HCT116 (cell line): ENCODE data around the gene ADAMTS16.

ENCODE experiments used
- CBX3 ChIP-seq: IDR thresholded peaks from 2 replicates; pipeline ENCODE4 v1.6.1; 2012; ENCODE audit warnings: low read depth
- CTCF ChIP-seq, 3 experiments: fragments of 200-600 bp in 1 of 3; sonication (generic) in 1 of 3; IDR thresholded peaks in 2 of 3; conservative IDR thresholded peaks in 1 of 3; 2 replicates each; pipeline ENCODE4 v1.5.1; 2012 to 2017; ENCODE audit warnings: low read depth in 2 of 3, low read length in 2 of 3, antibody characterized with exemption in 1 of 3, borderline replicate concordance in 1 of 3, control low read depth in 1 of 3, mild to moderate bottlenecking in 1 of 3, mixed read lengths in 1 of 3, mixed run types in 1 of 3, moderate library complexity in 1 of 3; ENCODE audit not compliant: insufficient read depth in 1 of 3
- EZH2 ChIP-seq: fragments of 200-600 bp; sonication (generic); IDR thresholded peaks from 2 replicates; pipeline ENCODE4 v1.6.1; 2017; ENCODE audit warnings: antibody characterized with exemption, mixed run types
- EZH2phosphoT487 ChIP-seq: fragments of 200-600 bp; IDR thresholded peaks from 2 replicates; pipeline ENCODE4 v1.6.1; 2018; ENCODE audit warnings: antibody characterized with exemption, borderline replicate concordance
- JUND ChIP-seq: IDR thresholded peaks from 2 replicates; pipeline ENCODE4 v1.6.1; 2012
- POLR2A ChIP-seq: IDR thresholded peaks from 2 replicates; pipeline ENCODE4 v1.7.0; 2011; ENCODE audit warnings: borderline replicate concordance; ENCODE audit not compliant: insufficient read depth, insufficient read length; ENCODE audit errors: extremely low read depth
- POLR2AphosphoS5 ChIP-seq: IDR thresholded peaks from 2 replicates; pipeline ENCODE4 v1.6.1; 2011; ENCODE audit warnings: mild to moderate bottlenecking, low read depth, low read length, moderate library complexity
- RAD21 ChIP-seq: IDR thresholded peaks from 2 replicates; pipeline ENCODE4 v1.6.1; 2012; ENCODE audit warnings: low read depth, mild to moderate bottlenecking
- ZFX ChIP-seq: fragments of 450-650 bp; IDR thresholded peaks from 2 replicates; pipeline ENCODE4 v1.6.1; 2017
- TF ChIP-seq, protein P1 (sequence below): IDR thresholded peaks from 2 replicates; pipeline ENCODE4 v1.6.1; 2012
- TF ChIP-seq, protein P2 (sequence below): IDR thresholded peaks from 2 replicates; pipeline ENCODE4 v1.6.1; 2012; ENCODE audit warnings: low read depth

DNA sequence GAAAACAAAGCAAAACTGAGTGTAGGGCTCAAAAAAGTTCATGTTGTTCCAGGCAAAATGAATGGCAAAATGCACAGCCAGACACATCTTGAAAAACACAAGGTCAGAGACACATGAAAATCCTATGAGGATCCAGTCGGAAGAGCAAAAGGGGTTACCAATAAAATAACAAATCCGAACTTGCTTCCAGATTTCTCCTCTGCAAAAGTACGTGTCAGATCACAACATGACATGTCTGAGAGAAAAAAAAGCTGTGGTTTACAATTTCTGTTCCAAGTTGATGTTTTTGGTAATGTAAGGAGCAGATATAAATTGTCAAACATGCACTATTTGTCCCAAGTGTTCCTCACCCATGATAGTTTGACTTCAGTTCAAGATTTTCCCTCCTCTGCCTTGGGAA is 15.9 kb upstream of the ADAMTS16 start:
- TF ChIP-seq EZH2: no peak
- TF ChIP-seq POLR2A: no peak
- no peak for TF ChIP-seq CTCF (IDR thresholded peaks at IDR 0.05 in 2 of 3, conservative IDR thresholded peaks at IDR 0.05 in 1 of 3; ENCODE audit: borderline replicate concordance in 1 of 3, insufficient read depth in 1 of 3, low read depth in 2 of 3, low read length in 2 of 3)
- no peak for TF ChIP-seq JUND
- no peak for TF ChIP-seq ZFX
- TF ChIP-seq CBX3: no peak
- no peak for TF ChIP-seq POLR2AphosphoS5
- TF ChIP-seq, protein P1, sequence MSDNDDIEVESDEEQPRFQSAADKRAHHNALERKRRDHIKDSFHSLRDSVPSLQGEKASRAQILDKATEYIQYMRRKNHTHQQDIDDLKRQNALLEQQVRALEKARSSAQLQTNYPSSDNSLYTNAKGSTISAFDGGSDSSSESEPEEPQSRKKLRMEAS: no peak
- no peak for TF ChIP-seq RAD21
- TF ChIP-seq, protein P2, sequence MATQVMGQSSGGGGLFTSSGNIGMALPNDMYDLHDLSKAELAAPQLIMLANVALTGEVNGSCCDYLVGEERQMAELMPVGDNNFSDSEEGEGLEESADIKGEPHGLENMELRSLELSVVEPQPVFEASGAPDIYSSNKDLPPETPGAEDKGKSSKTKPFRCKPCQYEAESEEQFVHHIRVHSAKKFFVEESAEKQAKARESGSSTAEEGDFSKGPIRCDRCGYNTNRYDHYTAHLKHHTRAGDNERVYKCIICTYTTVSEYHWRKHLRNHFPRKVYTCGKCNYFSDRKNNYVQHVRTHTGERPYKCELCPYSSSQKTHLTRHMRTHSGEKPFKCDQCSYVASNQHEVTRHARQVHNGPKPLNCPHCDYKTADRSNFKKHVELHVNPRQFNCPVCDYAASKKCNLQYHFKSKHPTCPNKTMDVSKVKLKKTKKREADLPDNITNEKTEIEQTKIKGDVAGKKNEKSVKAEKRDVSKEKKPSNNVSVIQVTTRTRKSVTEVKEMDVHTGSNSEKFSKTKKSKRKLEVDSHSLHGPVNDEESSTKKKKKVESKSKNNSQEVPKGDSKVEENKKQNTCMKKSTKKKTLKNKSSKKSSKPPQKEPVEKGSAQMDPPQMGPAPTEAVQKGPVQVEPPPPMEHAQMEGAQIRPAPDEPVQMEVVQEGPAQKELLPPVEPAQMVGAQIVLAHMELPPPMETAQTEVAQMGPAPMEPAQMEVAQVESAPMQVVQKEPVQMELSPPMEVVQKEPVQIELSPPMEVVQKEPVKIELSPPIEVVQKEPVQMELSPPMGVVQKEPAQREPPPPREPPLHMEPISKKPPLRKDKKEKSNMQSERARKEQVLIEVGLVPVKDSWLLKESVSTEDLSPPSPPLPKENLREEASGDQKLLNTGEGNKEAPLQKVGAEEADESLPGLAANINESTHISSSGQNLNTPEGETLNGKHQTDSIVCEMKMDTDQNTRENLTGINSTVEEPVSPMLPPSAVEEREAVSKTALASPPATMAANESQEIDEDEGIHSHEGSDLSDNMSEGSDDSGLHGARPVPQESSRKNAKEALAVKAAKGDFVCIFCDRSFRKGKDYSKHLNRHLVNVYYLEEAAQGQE: no peak
- no peak for TF ChIP-seq EZH2phosphoT487
